Stimulated activated naive CD4-positive, alpha-beta T cell treated with Interleukin-2 at 50 U/mL for 16 hours (primary cell): ENCODE results near the gene SNCG.
"Not testable (repeated sequence)": the region's sequence is repeated elsewhere in the genome, so short reads cannot be mapped to it uniquely, and the experiment has no call there.

Experiments used
- DNase-seq: peaks from one replicate; lab custom pipeline; 2025; lab: John Stamatoyannopoulos, UW

The SNCG gene

GRCh38 chr10:86945361-86946212 lies 12.8 kb upstream of the SNCG start:
- no peak for DNase-seq

GRCh38 chr10:86946213-86947155 lies 11.9 kb upstream of the SNCG start:
- no peak for DNase-seq

- not testable (repeated sequence) for DNase-seq
Observed at GRCh38 chr10:86947806-86948205, 10.6 kb upstream of the SNCG start.

- DNase-seq = no peak
Observed at GRCh38 chr10:86950349-86950748, 8.1 kb upstream of the SNCG start.

GRCh38 chr10:86951184-86951761 lies 7.1 kb upstream of the SNCG start:
- no peak for DNase-seq

- DNase-seq = no peak
Observed at GRCh38 chr10:86952106-86952505, 6.3 kb upstream of the SNCG start.

- DNase-seq = not testable (repeated sequence)
Observed at GRCh38 chr10:86952697-86953096, 5.7 kb upstream of the SNCG start.

GRCh38 chr10:86953747-86954680 lies 4.4 kb upstream of the SNCG start:
- DNase-seq = no peak

GRCh38 chr10:86954681-86955500 lies 3.5 kb upstream of the SNCG start:
- no peak for DNase-seq

- DNase-seq = no peak
Observed at GRCh38 chr10:86955501-86956194, 2.8 kb upstream of the SNCG start.

- no peak for DNase-seq
Observed at GRCh38 chr10:86956195-86956847, 2.1 kb upstream of the SNCG start.

GRCh38 chr10:86956848-86957448 lies 1.5 kb upstream of the SNCG start:
- no peak for DNase-seq

- DNase-seq = no peak
Observed at GRCh38 chr10:86957471-86958115, 806 bp upstream of the SNCG start, which contains the start of gene MMRN2. MMRN2 (minus strand) TSS chr10:86957615; CDS start chr10:86957541, 74 bp downstream.

GRCh38 chr10:86958901-86959736 lies 720 bp downstream of the SNCG start:
- no peak for DNase-seq

- no peak for DNase-seq
Observed at GRCh38 chr10:86959737-86960002, 1.3 kb downstream of the SNCG start.

GRCh38 chr10:86960003-86960862 lies 1.8 kb downstream of the SNCG start:
- peak; percentile 12 for DNase-seq
